HG03565 (cell line): Measurements from ENCODE around the gene SDC3.

Experiments used
- ATAC-seq: cut with Tn5 transposase; IDR thresholded peaks from one replicate; pipeline ENCODE4 v1.9.1; 2021; ENCODE audit warnings: mild to moderate bottlenecking, moderate library complexity; ENCODE audit not compliant: unreplicated experiment

Gene SDC3

GRCh38 chr1:30929135-30929889, 20.8 kb upstream of the SDC3 start:
- no peak for ATAC-seq

GRCh38 chr1:30928789-30929134, 20.2 kb upstream of the SDC3 start:
- no peak for ATAC-seq

DNA sequence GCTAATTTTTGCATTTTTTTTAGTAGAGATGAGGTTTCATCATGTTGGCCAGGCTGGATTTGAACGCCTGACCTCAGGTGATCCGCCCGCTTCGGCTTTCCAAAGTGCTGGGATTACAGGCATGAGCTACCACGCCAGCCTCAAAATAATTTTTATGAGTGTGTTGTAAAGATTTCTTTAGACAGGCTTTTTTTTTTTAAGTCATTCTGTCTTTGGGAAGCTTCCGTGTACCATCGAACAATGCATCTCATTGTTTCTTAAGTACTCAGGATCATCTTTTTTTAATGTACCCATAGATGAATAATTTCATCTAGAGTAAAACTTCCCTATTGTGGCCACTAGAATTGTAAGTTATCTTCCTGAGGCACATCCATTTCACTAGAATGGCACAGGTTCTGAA, 19.6 kb upstream of the SDC3 start:
- no peak for ATAC-seq

- ATAC-seq, result no peak
These were observed 18.9 kb upstream of the SDC3 start for GRCh38 chr1:30927448-30927847.

DNA sequence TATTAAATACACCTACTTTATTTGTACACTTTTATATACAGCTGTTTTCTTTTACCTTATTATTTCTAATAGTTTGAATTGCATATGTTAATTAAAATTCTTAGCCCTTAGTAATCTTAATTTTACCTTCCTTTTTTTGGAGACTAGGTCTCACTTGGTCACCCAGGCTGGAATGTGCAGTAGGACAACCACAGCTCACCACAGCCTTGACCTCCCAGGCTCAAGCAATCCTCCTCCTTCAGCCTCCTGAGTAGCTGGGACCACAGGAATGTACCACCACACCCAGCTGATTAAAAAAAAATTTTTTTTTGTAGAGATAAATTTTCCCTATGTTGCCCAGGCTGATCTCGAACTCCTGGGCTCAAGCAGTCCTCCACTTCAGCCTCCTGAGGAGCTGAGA, 15.0 kb upstream of the SDC3 start:
- ATAC-seq, result no peak

- ATAC-seq, result no peak
These were observed 12.3 kb upstream of the SDC3 start for GRCh38 chr1:30920827-30921226.

DNA sequence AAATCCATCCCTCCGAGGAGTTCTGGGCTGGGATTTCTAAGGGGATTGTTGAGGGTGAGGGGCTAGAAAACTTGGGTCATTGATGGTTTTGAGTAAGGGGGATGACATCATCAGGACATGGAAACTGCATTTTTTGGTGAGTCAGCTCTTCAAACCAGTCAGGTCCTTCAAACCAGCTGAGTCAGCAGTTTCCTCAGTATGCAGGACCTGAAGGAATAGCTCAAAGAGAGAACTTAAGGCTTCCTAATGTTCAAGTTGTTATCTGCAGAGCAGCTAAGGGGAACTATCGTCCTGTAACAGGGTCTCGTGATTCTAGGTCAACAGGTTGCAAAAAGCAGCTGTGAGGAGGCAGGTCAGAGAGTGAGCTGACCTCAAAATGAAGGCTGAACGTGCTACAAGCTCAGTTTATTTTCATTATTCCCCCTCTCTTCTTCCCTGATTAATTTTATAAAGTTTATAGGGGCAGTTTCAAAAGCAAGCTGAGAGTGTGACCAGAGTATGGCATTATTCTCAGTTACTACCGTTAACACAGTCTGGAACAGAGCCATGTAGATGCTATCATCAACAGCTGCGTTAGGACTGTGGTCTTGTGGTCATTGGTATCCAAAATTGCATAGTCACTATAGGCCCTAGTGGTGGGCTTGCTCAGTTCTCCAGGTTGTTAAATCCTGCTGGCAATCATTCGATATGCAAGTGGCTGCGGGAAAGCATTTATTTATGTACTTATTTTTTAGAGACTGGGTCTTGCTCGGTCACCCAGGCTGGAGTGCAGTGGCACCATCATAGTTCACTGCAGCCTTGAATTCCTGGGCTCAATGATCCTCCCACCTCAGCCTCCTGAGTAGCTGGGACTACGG, 10.7 kb upstream of the SDC3 start:
- no peak for ATAC-seq

DNA sequence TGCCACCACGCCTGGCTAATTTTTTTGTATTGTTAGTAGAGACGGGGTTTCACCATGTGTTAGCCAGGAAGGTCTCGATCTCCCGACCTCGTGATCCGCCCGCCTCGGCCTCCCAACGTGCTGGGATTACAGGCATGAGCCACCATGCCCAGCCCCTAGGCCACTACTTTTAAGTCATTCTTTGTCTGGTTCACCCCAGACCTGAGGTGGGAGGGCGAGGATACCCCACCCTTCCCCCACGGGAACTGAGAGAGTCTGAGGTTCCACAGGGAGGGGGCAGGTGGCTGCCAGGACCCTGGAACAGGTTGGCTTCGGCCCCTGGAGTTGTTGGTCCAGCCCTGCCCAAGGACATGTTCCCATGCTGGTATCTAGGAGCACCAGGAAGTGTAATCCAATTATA, 7.7 kb upstream of the SDC3 start:
- ATAC-seq, result no peak

DNA sequence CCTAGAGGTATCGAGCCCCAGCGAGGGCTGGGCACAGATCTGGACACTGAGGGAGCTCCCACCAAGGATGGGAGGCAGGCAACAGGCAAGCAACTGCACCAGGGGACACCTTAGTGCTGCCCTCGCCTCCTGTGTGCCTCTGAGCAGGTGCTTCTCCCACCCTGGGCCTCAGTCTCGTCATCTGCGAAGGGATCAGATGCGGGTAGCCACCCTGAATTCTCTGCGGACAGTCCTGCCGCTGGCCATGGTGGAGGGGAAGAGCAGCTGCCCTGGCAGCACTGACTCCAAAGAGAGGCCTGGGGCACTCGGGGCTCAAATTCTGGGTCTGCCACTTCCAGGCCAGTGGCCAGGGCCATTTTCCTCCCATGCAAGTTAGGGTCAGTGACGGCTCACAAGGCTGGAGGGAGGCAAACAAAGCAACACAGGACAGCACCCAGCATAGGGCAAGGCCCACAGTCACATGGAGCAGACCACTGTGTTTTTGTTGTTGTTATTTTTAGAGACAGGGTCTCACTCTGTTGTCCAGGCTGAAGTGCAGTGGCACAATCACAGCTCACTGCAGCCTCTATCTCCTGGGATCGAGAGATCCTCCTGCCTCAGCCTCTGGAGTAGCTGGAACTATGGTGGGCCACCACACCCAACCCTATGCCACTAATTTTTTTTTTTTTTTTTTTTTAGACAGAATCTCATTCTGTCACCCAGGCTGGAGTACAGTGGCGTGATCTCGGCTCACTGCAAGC, 7.1 kb upstream of the SDC3 start:
- ATAC-seq, result no peak

- ATAC-seq, result no peak
These were observed 6.4 kb upstream of the SDC3 start for GRCh38 chr1:30914931-30915330.

GRCh38 chr1:30914587-30914922, 6.0 kb upstream of the SDC3 start:
- ATAC-seq, result no peak

DNA sequence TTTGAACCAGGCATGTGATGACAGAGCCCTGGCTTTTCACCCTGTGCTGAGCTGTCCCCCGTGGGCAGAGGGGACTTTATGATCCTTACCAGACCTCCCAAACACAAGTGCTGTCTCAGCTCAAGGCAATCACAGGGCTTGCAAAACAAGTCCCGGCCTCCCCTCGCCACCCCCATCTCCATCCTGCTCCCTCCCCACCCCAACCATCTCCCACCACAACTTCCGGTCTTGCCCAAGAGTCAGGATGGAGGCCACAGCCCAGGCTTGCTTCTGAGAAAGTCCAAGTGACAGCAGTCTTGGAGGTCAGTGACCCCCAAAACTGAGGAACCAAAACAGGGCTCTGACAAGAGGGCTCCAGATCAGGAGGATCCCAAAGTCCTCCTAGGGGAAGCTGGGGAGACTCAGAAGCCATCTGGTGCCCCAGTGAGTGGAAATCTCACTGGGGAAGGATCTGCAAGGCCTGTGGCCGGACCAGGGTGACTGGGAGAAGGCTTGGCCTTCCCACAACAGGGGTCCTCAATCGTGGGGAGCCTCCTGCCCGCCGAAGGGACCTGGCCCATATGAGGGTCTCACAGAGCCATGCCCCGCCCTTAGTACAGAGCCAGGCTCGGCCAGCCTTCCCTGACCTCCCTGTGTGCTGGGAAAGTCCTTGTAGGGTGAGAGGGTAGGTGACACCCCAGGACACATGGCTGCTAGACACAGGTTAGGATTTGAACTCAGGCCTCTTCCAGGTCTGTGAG, 4.5 kb upstream of the SDC3 start:
- no peak for ATAC-seq

DNA sequence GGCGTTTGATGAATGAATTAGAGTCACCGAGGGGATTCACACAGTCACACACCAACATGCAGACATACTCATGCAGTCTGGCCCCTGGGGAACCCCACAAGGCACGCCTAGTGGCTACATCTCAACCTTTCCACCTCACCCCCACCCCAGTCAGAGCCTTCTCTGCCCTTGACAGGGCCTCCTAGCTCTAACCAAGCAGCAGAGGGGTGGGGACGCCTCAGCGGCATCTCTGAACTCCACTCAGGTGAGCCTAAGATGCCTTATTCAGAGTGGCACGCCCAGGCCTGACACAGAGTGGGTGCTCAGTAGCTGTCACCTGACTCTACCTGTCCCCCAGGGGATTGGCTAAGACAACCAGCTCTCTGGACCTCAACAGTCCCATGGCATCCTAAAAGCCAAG, 3.7 kb upstream of the SDC3 start:
- ATAC-seq, result no peak

DNA sequence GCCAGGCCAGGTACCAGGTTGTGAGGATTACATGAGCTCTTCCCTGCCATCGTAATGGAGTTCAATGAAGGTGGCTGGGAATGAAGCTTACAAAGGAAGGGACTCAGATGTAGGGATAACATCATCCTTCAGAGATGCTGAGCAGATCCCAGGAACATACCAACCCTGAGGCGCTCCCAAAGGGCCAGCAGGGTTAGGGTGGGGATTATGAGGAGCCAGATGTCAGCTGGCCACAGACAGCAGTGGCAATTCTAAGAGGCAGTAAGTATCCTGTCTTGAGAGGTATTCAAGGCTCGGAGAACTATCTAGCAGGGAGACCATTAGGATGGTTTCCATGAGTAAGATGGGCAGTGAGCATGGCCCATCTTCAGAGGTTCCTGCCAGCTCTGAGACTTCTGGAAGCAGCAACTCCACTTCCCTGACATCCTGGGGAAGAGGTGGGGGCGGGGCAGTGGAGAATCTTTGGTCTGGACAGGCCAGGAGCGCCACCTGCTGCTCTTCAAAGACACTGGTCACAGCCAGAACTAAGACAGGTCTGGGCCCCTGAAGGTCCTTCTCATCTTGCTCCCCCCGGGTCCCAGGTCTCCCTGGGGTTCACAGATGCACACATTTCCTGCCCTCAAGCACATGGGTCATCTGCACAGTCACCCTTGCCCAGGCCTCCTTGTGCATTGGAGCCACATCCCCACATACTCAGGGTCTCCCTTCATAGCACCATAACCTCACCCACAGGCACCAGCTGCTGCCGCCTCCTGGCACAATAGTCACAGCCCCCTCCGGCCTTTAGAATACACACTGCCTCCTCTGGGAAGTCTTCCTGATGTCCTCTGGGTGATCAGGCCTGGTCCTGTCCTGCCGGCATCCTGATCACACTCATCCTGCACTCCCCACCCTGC, 2.7 kb upstream of the SDC3 start:
- no peak for ATAC-seq

GRCh38 chr1:30909365-30910068, 959 bp upstream of the SDC3 start:
- ATAC-seq, result no peak

GRCh38 chr1:30908316-30908695, 252 bp downstream of the SDC3 start:
- no peak for ATAC-seq

DNA sequence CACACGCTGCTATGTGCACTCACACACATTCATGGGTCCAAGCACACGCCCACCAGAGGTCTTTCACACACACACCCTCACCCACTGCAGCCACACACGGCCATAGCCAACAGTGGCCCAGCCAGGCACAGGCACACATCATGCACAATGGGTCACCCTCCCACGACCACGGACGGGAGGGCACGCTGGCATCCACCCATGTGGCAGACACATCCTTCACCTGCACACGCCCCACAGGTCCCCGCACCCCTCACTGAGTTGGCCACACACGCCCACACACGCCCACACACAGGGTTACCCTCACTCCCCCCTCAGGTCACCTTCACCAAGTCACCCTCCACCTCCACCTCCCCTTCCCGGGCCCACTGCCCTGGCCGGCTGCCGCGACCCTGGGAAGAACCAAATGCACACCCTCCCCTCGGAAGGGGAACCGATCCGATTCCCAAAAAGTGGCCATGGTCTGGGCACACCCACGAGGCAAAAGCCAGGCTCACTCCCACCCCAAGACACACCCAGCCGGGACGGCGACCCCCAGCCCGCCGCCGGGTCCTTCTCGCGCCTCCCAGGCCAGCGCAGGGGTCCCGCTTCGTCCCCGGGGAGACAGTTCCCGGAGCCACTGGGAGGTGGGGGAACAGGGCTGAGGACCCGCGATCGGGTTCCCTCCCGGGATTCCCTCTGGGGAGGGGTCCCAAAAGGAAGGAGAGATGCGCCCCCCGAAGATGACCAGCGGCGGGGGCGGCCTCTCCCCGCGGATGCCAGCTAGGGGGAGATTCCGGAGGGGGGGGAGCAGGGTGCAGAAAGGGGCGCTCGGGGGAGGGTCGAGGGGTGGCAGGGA, 860 bp downstream of the SDC3 start:
- no peak for ATAC-seq

DNA sequence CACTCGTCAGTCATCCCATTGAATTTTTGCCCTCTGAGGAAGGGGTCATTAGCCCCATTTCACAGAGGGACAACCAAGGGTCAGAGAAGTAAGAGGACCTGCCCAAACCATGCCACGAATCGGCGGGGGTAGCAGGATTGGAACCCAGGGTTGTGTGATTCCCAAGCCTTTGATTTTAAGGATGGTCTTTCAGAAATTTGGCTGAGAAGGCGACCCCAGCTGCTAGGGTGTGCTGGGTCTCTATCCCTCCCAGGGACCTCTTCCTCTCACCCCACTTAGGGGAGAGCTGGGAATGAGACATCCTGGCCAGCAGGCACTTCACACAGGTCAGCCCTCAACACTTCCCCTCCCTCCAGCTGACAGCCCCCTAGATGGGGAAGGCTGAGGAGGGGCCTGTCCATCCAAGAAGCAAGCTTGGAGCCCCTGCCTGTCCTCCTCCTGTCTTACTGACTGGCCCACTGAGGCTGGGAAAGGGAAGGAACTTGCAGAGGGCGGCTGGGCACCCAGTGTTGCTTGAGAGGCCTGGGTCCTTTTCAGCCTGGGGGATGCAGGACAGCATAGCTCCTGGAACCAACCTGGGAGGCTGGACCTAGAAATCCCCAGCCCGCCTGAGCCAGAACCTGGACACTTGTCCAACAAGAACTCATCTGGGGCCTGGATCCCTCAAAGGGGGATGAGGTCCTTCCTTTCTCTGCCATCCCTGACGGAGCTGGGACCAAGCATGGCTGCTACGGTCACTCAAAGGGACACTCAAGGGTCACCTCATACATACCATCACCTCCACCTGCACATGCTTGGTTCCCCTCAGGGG, 1.7 kb downstream of the SDC3 start:
- no peak for ATAC-seq
